Upper lobe of left lung (tissue), 6 donors: Measurements from ENCODE around the gene TBATA. TPM values are rescaled to one million over a fixed set of nuclear protein-coding genes. Genes with fewer than 3 reads are reported as not detected.

Experiments
- ATAC-seq, 2 donors: fragments of 200-7000 bp; cut with Tn5 transposase; one replicate each; pipeline ENCODE4 v1.9.1; 2022; ENCODE audit warnings: mild to moderate bottlenecking in 2 of 2, moderate library complexity in 2 of 2; ENCODE audit not compliant: low FRiP score in 2 of 2
- DNase-seq, 2 donors: peaks; one replicate each; pipeline ENCODE4 v3.0.0-alpha.2; 2019 to 2020
- H3K27ac ChIP-seq, 4 donors: fragments of 200-600 bp; sonication (generic); one replicate each; pipeline ENCODE4 v1.5.1; 2016 to 2019
- H3K27me3 ChIP-seq, 4 donors: fragments of 200-600 bp; sonication (generic); one replicate each; pipeline ENCODE4 v1.5.1; 2017 to 2019
- H3K36me3 ChIP-seq, 4 donors: fragments of 200-600 bp; sonication (generic); one replicate each; pipeline ENCODE4 v1.5.1; 2016 to 2019
- H3K4me1 ChIP-seq, 4 donors: fragments of 200-600 bp; sonication (generic); one replicate each; pipeline ENCODE4 v1.5.1; 2018 to 2019
- H3K4me3 ChIP-seq, 4 donors: fragments of 200-600 bp; sonication (generic); one replicate each; pipeline ENCODE4 v1.5.1; 2017 to 2019; ENCODE audit warnings: mild to moderate bottlenecking in 2 of 4, moderate library complexity in 1 of 4
- H3K9me3 ChIP-seq, 4 donors: fragments of 200-600 bp; sonication (generic); one replicate each; pipeline ENCODE4 v1.5.1; 2018 to 2019
- EP300 ChIP-seq, 4 donors: sonication (generic); formaldehyde crosslinking; IDR thresholded peaks; one replicate each; pipeline ENCODE4 v1.5.1; 2017; ENCODE audit warnings: antibody characterized with exemption in 4 of 4, control low read depth in 2 of 4
- POLR2A ChIP-seq, 4 donors: fragments of 450-650 bp; IDR thresholded peaks; one replicate each; pipeline ENCODE4 v1.5.1; 2016 to 2017; ENCODE audit warnings: antibody characterized with exemption in 4 of 4, mild to moderate bottlenecking in 2 of 4
- POLR2AphosphoS5 ChIP-seq, 2 donors: sonication (generic); formaldehyde crosslinking; IDR thresholded peaks; one replicate each; pipeline ENCODE4 v1.5.1; 2017; ENCODE audit warnings: antibody characterized with exemption in 2 of 2
- WGBS, 2 donors: methylation state at CpG; one replicate each; pipeline ENCODE4 v1.1.5; 2017 to 2018; 5-methylcytosine and 5-hydroxymethylcytosine counted together
- total RNA-seq, 6 donors: library from RNA; depleted of rRNA in 4 of 6; stranded (reverse); fragments of >200 nt in 4 of 6; gene quantifications; one replicate each; pipeline versions ENCODE4 v1.1.0 to v1.2.1, GENCODE V29; 2016 to 2021
- TF ChIP-seq, protein P1 (sequence below), 6 experiments: fragments of 450-650 bp in 4 of 6; fragments of 200-600 bp in 2 of 6; sonication (generic) in 2 of 6; IDR thresholded peaks; one replicate each; pipeline ENCODE4 v1.5.1; 2016 to 2019; ENCODE audit warnings: antibody characterized with exemption in 6 of 6
- donor health status: DM: no; HTN: no; CAD: no; lungs with moderate emphysema.
- donor health status: DM: no; HTN: yes; CAD: no; lungs with severe emphysema.

Gene TBATA
- total RNA-seq, 6 donors from 2014 or later: not detected

DNA sequence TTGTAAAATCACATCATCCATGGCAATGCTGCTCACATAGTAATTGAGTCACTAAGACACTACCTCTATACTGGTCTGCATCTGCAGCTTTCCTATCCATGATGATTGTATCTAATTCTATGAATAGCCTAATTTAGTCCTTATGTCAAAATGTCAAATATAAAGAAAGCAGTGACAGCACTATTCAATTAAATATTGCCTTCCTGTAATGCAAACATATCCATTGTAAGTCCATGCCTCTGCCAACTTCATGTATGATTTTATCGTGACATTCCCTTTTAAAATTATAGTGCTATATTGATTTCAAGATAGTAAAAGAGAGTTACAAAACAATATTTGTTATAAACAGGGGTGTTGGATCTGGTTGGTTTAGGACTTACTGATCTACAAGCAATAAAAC is 25.8 kb upstream of the TBATA start:
- ATAC-seq (no peak), DNase-seq (no peak)
- Histone ChIP-seq H3K27me3 (no peaks in the 10 kb centered on the region), H3K4me3 (no peak overlapping the region), H3K36me3 (no peaks in the 10 kb centered on the region), H3K4me1 (peaks cover 0 to 6% (median 0%) of the 10 kb centered on the region in 4 donors), H3K9me3 (no peaks in the 10 kb centered on the region), H3K27ac (no peak overlapping the region)
- TF ChIP-seq EP300 (IDR thresholded peaks at IDR 0.05) (no peak), POLR2AphosphoS5 (IDR thresholded peaks at IDR 0.05) (no peak), POLR2A (IDR thresholded peaks at IDR 0.05) (no peak)
- TF ChIP-seq, protein P1, sequence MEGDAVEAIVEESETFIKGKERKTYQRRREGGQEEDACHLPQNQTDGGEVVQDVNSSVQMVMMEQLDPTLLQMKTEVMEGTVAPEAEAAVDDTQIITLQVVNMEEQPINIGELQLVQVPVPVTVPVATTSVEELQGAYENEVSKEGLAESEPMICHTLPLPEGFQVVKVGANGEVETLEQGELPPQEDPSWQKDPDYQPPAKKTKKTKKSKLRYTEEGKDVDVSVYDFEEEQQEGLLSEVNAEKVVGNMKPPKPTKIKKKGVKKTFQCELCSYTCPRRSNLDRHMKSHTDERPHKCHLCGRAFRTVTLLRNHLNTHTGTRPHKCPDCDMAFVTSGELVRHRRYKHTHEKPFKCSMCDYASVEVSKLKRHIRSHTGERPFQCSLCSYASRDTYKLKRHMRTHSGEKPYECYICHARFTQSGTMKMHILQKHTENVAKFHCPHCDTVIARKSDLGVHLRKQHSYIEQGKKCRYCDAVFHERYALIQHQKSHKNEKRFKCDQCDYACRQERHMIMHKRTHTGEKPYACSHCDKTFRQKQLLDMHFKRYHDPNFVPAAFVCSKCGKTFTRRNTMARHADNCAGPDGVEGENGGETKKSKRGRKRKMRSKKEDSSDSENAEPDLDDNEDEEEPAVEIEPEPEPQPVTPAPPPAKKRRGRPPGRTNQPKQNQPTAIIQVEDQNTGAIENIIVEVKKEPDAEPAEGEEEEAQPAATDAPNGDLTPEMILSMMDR (IDR thresholded peaks at IDR 0.05): no peak
- WGBS, 2 donors: 0 to 35% methylated on average over 1 of the region's 1 CpG

DNA sequence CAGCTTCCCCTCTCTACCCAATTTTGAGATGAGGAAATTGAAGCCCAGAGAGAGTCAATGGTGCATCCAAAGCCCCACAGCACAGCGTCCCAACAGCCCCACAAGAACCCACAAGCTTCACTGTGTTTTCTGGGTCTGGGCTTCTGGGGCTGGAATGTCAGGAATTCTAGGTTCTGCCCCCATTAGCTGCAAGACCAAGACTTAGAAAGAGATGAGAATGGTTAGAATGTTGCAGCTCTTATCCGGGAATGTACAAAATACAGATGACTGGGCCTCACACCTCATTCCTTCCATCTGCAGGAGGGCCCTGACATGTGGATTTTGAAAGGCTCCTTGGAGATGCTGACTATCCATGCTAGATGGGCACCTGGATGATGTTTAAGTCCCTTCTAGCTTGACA is 24.5 kb upstream of the TBATA start:
- no peaks in the 10 kb centered on the region for H3K27me3 ChIP-seq
- no peak for ATAC-seq
- WGBS, 2 donors: 83% methylated on average over 2 of the region's 2 CpGs
- H3K4me3 ChIP-seq: no peak overlapping the region
- H3K4me1 ChIP-seq: no peaks in the 10 kb centered on the region
- no peak overlapping the region for H3K27ac ChIP-seq
- DNase-seq: no peak
- TF ChIP-seq EP300 (IDR thresholded peaks at IDR 0.05): no peak
- TF ChIP-seq, protein P1 (IDR thresholded peaks at IDR 0.05): no peak
- no peak for TF ChIP-seq POLR2A (IDR thresholded peaks at IDR 0.05)
- no peak for TF ChIP-seq POLR2AphosphoS5 (IDR thresholded peaks at IDR 0.05)
- H3K9me3 ChIP-seq: no peaks in the 10 kb centered on the region
- no peaks in the 10 kb centered on the region for H3K36me3 ChIP-seq

- no peaks in the 10 kb centered on the region for H3K9me3 ChIP-seq
- DNase-seq (no peak), ATAC-seq (no peak)
- no peaks in the 10 kb centered on the region for H3K27me3 ChIP-seq
- no peaks in the 10 kb centered on the region for H3K36me3 ChIP-seq
- H3K27ac ChIP-seq: no peak overlapping the region
- H3K4me1 ChIP-seq: no peaks in the 10 kb centered on the region
- WGBS, 2 donors: 77 to 82% methylated on average over 5 to 6 of the region's 6 CpGs
- no peak overlapping the region for H3K4me3 ChIP-seq
- no peak for TF ChIP-seq POLR2A (IDR thresholded peaks at IDR 0.05)
- TF ChIP-seq EP300 (IDR thresholded peaks at IDR 0.05): no peak
- TF ChIP-seq, protein P1 (IDR thresholded peaks at IDR 0.05): no peak
- TF ChIP-seq POLR2AphosphoS5 (IDR thresholded peaks at IDR 0.05): no peak
Observed at GRCh38 chr10:70809011-70809611, 23.9 kb upstream of the TBATA start.

DNA sequence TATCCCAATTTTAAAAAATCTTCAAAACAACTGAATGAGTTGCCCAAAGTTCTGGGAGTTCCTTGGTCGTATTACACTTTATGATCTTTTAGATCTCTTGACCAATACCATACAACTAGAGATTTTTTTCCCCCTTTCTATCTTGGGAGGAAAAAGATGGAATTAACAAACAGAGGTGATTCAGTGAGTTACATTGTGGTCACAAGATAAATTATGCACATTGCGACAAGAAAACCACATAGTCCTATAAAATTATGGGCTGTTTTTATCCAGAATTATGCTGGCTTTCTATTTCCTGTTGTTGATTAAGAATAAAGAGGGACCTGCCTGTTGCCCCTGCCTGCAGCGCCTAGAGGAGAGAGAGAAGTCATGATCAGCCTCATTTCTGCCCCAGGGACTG is 22.4 kb upstream of the TBATA start:
- no peaks in the 10 kb centered on the region for H3K9me3 ChIP-seq
- no peak for ATAC-seq
- 55 to 73% methylated on average over 3 of the region's 3 CpGs for WGBS, 2 donors
- no peaks in the 10 kb centered on the region for H3K36me3 ChIP-seq
- H3K27me3 ChIP-seq: no peaks in the 10 kb centered on the region
- H3K4me3 ChIP-seq: no peak overlapping the region
- TF ChIP-seq POLR2A (IDR thresholded peaks at IDR 0.05) (no peak), EP300 (IDR thresholded peaks at IDR 0.05) (no peak), POLR2AphosphoS5 (IDR thresholded peaks at IDR 0.05) (no peak)
- TF ChIP-seq, protein P1 (IDR thresholded peaks at IDR 0.05): no peak
- DNase-seq: no peak
- H3K27ac ChIP-seq: no peak overlapping the region
- H3K4me1 ChIP-seq: no peaks in the 10 kb centered on the region

- H3K36me3 ChIP-seq: no peaks in the 10 kb centered on the region
- TF ChIP-seq, protein P1 (IDR thresholded peaks at IDR 0.05): no peak
- TF ChIP-seq POLR2AphosphoS5 (IDR thresholded peaks at IDR 0.05) (no peak), POLR2A (IDR thresholded peaks at IDR 0.05) (no peak), EP300 (IDR thresholded peaks at IDR 0.05) (no peak)
- H3K9me3 ChIP-seq: no peaks in the 10 kb centered on the region
- no peak for ATAC-seq
- no peak overlapping the region for H3K27ac ChIP-seq
- no peak for DNase-seq
- no peaks in the 10 kb centered on the region for H3K4me1 ChIP-seq
- no peak overlapping the region for H3K4me3 ChIP-seq
- H3K27me3 ChIP-seq: no peaks in the 10 kb centered on the region
- WGBS, 2 donors: 96 to 100% methylated on average over 1 of the region's 1 CpG
Observed at GRCh38 chr10:70806841-70807240, 21.7 kb upstream of the TBATA start.
